Calu3 (cell line): Measurements from ENCODE around the gene PITPNM3. TPM values are rescaled to one million over a fixed set of nuclear protein-coding genes. Genes with fewer than 3 reads are reported as not detected.

Source experiments
- BruUV-seq: library from RNA; stranded (reverse); fragments of 400-500 nt; replicated peaks from 2 replicates; lab custom pipeline; 2021; lab: Mats Ljungman, UMichigan
- CTCF ChIA-PET: fragments of 300-600 bp; sonication (Branson Sonifier 250); formaldehyde crosslinking; loops from one replicate; lab custom pipeline; 2022; ENCODE audit warnings: antibody characterized with exemption; lab: Charles Lee
- DNase-seq: peaks from one replicate; pipeline ENCODE4 v3.0.0; 2022
- H3K27ac Mint-ChIP-seq: one replicate; pipeline ENCODE4 v1.8.0; 2022; ENCODE audit warnings: mixed read lengths; ENCODE audit not compliant: unreplicated experiment
- H3K27me3 Mint-ChIP-seq: one replicate; pipeline ENCODE4 v1.8.0; 2022; ENCODE audit warnings: mixed read lengths; ENCODE audit not compliant: unreplicated experiment
- H3K36me3 Mint-ChIP-seq: one replicate; pipeline ENCODE4 v1.8.0; 2022; ENCODE audit warnings: mild to moderate bottlenecking, moderate library complexity, mixed read lengths; ENCODE audit not compliant: insufficient read depth, unreplicated experiment
- H3K4me1 Mint-ChIP-seq: one replicate; pipeline ENCODE4 v1.8.0; 2022; ENCODE audit warnings: mild to moderate bottlenecking, low read depth, mixed read lengths; ENCODE audit not compliant: unreplicated experiment
- H3K4me3 Mint-ChIP-seq: one replicate; pipeline ENCODE4 v1.8.0; 2022; ENCODE audit warnings: mild to moderate bottlenecking, low read depth, moderate library complexity, mixed read lengths; ENCODE audit not compliant: unreplicated experiment
- H3K9me3 Mint-ChIP-seq: one replicate; pipeline ENCODE4 v1.8.0; 2022; ENCODE audit warnings: low read depth, mixed read lengths; ENCODE audit not compliant: unreplicated experiment
- CTCF ChIP-seq: fragments of 200-600 bp; IDR thresholded peaks from one replicate; pipeline ENCODE4 v1.8.0; 2022; ENCODE audit warnings: antibody characterized with exemption; ENCODE audit not compliant: unreplicated experiment
- intact Hi-C: fragments of 100-400 bp; cut with micrococcal nuclease; formaldehyde crosslinking; loops from one replicate; pipeline ENCODE4 v1.10.0; 2022; ENCODE audit not compliant: unreplicated experiment
- total RNA-seq: library from RNA; stranded (reverse); gene quantifications from 2 replicates; pipeline ENCODE4 v1.2.3, GENCODE V29; 2022

Gene PITPNM3
- total RNA-seq, 1 experiment from 2014 or later: 10.7 TPM

GRCh38 chr17:6476810-6477179 lies 79.6 kb downstream of the PITPNM3 start:
- intact Hi-C loops: loop anchor here (10.0 kb wide), 1 partner anchor 118 kb away; no protein-coding TSS in a partner anchor
- no peak overlapping the region for H3K4me3 Mint-ChIP-seq
- no peaks in the 10 kb centered on the region for H3K27me3 Mint-ChIP-seq
- no TSS peak for BruUV-seq
- H3K4me1 Mint-ChIP-seq: peaks cover 15% of the 10 kb centered on the region
- no peak for DNase-seq
- no peaks in the 10 kb centered on the region for H3K9me3 Mint-ChIP-seq
- H3K36me3 Mint-ChIP-seq: peaks cover 18% of the 10 kb centered on the region
- no peak overlapping the region for H3K27ac Mint-ChIP-seq
- TF ChIP-seq CTCF: no peak
- CTCF ChIA-PET: no interaction called here

- Mint-ChIP-seq H3K27me3 (no peaks in the 10 kb centered on the region), H3K4me1 (peaks cover 16% of the 10 kb centered on the region), H3K4me3 (no peak overlapping the region), H3K9me3 (no peaks in the 10 kb centered on the region), H3K36me3 (peaks cover 18% of the 10 kb centered on the region), H3K27ac (no peak overlapping the region)
- TF ChIP-seq CTCF: no peak
- CTCF ChIA-PET: interaction anchor here (0.9 kb wide), 1 partner anchor 81 kb away, joined by 3 read pairs; no protein-coding TSS in a partner anchor
- no peak for DNase-seq
- intact Hi-C loops: loop anchor here (10.0 kb wide), 1 partner anchor 119 kb away; no protein-coding TSS in a partner anchor
- no TSS peak for BruUV-seq
Measured at GRCh38 chr17:6476076-6476809, 80.1 kb downstream of the PITPNM3 start.

- Mint-ChIP-seq H3K27ac (no peak overlapping the region), H3K4me3 (no peak overlapping the region), H3K4me1 (peaks cover 16% of the 10 kb centered on the region), H3K27me3 (no peaks in the 10 kb centered on the region), H3K9me3 (no peaks in the 10 kb centered on the region), H3K36me3 (peaks cover 18% of the 10 kb centered on the region)
- no TSS peak for BruUV-seq
- TF ChIP-seq CTCF: no peak
- no peak for DNase-seq
- CTCF ChIA-PET: interaction anchor here (0.9 kb wide), 1 partner anchor 82 kb away, joined by 3 read pairs; no protein-coding TSS in a partner anchor
- intact Hi-C loops: loop anchor here (10.0 kb wide), 1 partner anchor 119 kb away; no protein-coding TSS in a partner anchor
Measured at GRCh38 chr17:6475411-6475810, 80.9 kb downstream of the PITPNM3 start.

GRCh38 chr17:6474906-6475305 lies 81.4 kb downstream of the PITPNM3 start:
- H3K4me3 Mint-ChIP-seq: no peak overlapping the region
- TF ChIP-seq CTCF: no peak
- CTCF ChIA-PET: no interaction called here
- no TSS peak for BruUV-seq
- no peak for DNase-seq
- no peaks in the 10 kb centered on the region for H3K9me3 Mint-ChIP-seq
- peaks cover 18% of the 10 kb centered on the region for H3K36me3 Mint-ChIP-seq
- no peaks in the 10 kb centered on the region for H3K27me3 Mint-ChIP-seq
- H3K27ac Mint-ChIP-seq: no peak overlapping the region
- H3K4me1 Mint-ChIP-seq: peaks cover 16% of the 10 kb centered on the region
- intact Hi-C loops: loop anchor here (5.0 to 10.0 kb wide), 3 partner anchors 77 to 172 kb away; no protein-coding TSS in a partner anchor
